ENCODE results near the gene FAM241A.
"Not testable (repeated sequence)": the region's sequence is repeated elsewhere in the genome, so short reads cannot be mapped to it uniquely, and the experiment has no call there.

FAM241A gene
- total RNA-seq, result 2.1 to 8.6 (median 7.1) reads per million in 4 donors

- peak; percentile 72 to 87 (median 83) for DNase-seq
These were observed at the start of gene FAM241A for GRCh38 chr4:112145326-112145789. Gene FAM241A, plus strand, starts transcription at chr4:112145454. Its CDS starts 127 bp downstream, at chr4:112145581.

- no peak for DNase-seq
These were observed 46.3 kb upstream of the FAM241A start for GRCh38 chr4:112098841-112099530.

GRCh38 chr4:112099701-112100297 lies 45.5 kb upstream of the FAM241A start:
- peak in 1 of 5 donors; percentile 56 for DNase-seq

GRCh38 chr4:112102875-112103370 lies 42.3 kb upstream of the FAM241A start:
- no peak for DNase-seq

- DNase-seq, result no peak
These were observed 39.9 kb upstream of the FAM241A start for GRCh38 chr4:112105201-112105969.

GRCh38 chr4:112109360-112110058 lies 35.7 kb upstream of the FAM241A start:
- DNase-seq, result peak in 1 of 5 donors; percentile 30

- no peak for DNase-seq
These were observed 35.2 kb upstream of the FAM241A start for GRCh38 chr4:112110059-112110425.

- no peak for DNase-seq
These were observed 33.9 kb upstream of the FAM241A start for GRCh38 chr4:112111306-112111705.

- not testable (repeated sequence) for DNase-seq
These were observed 33.2 kb upstream of the FAM241A start for GRCh38 chr4:112112095-112112494.

GRCh38 chr4:112112590-112113170 lies 32.6 kb upstream of the FAM241A start:
- DNase-seq, result no peak

GRCh38 chr4:112113864-112114263 lies 31.4 kb upstream of the FAM241A start:
- DNase-seq, result no peak

- DNase-seq, result no peak
These were observed 30.8 kb upstream of the FAM241A start for GRCh38 chr4:112114452-112114851.

- DNase-seq, result no peak
These were observed 26.4 kb upstream of the FAM241A start for GRCh38 chr4:112118742-112119352.

- DNase-seq, result peak in 1 of 5 donors; percentile 80
These were observed 25.9 kb upstream of the FAM241A start for GRCh38 chr4:112119353-112119783.

- DNase-seq, result no peak
These were observed 25.2 kb upstream of the FAM241A start for GRCh38 chr4:112120021-112120420.

- DNase-seq, result no peak
These were observed 19.8 kb upstream of the FAM241A start for GRCh38 chr4:112125416-112125815.

GRCh38 chr4:112127048-112127637 lies 18.1 kb upstream of the FAM241A start:
- no peak for DNase-seq

- DNase-seq, result peak in 1 of 5 donors; percentile 40
These were observed 17.5 kb upstream of the FAM241A start for GRCh38 chr4:112127803-112128202.

GRCh38 chr4:112128452-112128851 lies 16.8 kb upstream of the FAM241A start:
- no peak for DNase-seq

GRCh38 chr4:112130906-112131305 lies 14.3 kb upstream of the FAM241A start:
- DNase-seq, result no peak

GRCh38 chr4:112136551-112136950 lies 8.7 kb upstream of the FAM241A start:
- DNase-seq, result no peak
